SJSA1 (cell line): ENCODE data around the gene TSNAXIP1. TPM values are rescaled to one million over a fixed set of nuclear protein-coding genes. Genes with fewer than 3 reads are reported as not detected.
A peak's percentile ranks its signal among the peaks of the same experiment; 100 is the strongest.
"Not testable (repeated sequence)": the region's sequence is repeated elsewhere in the genome, so short reads cannot be mapped to it uniquely, and the experiment has no call there.

Experiments used
- DNase-seq, 2 experiments: peaks; one replicate each; pipeline ENCODE4 v3.0.0-alpha.2; 2015 to 2020; ENCODE audit warnings: low spot score in 2 of 2, low read depth in 1 of 2
- H3K27ac ChIP-seq: fragments of 250-450 bp; sonication (Bioruptor Pico); 2 replicates; pipeline ENCODE4 v1.5.1; 2020; ENCODE audit warnings: mild to moderate bottlenecking, moderate library complexity
- H3K27me3 ChIP-seq: fragments of 250-450 bp; sonication (Bioruptor Pico); replicated peaks from 2 replicates; pipeline ENCODE4 v1.5.1; 2020; ENCODE audit warnings: mild to moderate bottlenecking, moderate library complexity
- H3K36me3 ChIP-seq: fragments of 250-450 bp; sonication (Bioruptor Pico); 2 replicates; pipeline ENCODE4 v1.5.1; 2020; ENCODE audit warnings: mild to moderate bottlenecking
- H3K4me1 ChIP-seq: fragments of 250-450 bp; sonication (Bioruptor Pico); replicated peaks from 2 replicates; pipeline ENCODE4 v1.6.1; 2021; ENCODE audit warnings: mild to moderate bottlenecking
- H3K4me3 ChIP-seq: fragments of 250-450 bp; sonication (Bioruptor Pico); 2 replicates; pipeline ENCODE4 v1.5.1; 2020; ENCODE audit warnings: mild to moderate bottlenecking
- H3K9me3 ChIP-seq: fragments of 250-450 bp; sonication (Bioruptor Pico); replicated peaks from 2 replicates; pipeline ENCODE4 v1.5.1; 2020; ENCODE audit warnings: mild to moderate bottlenecking
- total RNA-seq: library from RNA; depleted of rRNA; stranded (reverse); fragments of >200 nt; shearing (Covaris generic); gene quantifications from 2 replicates; pipeline ENCODE4 v1.2.3, GENCODE V29; 2014

Gene TSNAXIP1
- total RNA-seq, 1 experiment from 2014 or later, result 1.00 TPM

DNA sequence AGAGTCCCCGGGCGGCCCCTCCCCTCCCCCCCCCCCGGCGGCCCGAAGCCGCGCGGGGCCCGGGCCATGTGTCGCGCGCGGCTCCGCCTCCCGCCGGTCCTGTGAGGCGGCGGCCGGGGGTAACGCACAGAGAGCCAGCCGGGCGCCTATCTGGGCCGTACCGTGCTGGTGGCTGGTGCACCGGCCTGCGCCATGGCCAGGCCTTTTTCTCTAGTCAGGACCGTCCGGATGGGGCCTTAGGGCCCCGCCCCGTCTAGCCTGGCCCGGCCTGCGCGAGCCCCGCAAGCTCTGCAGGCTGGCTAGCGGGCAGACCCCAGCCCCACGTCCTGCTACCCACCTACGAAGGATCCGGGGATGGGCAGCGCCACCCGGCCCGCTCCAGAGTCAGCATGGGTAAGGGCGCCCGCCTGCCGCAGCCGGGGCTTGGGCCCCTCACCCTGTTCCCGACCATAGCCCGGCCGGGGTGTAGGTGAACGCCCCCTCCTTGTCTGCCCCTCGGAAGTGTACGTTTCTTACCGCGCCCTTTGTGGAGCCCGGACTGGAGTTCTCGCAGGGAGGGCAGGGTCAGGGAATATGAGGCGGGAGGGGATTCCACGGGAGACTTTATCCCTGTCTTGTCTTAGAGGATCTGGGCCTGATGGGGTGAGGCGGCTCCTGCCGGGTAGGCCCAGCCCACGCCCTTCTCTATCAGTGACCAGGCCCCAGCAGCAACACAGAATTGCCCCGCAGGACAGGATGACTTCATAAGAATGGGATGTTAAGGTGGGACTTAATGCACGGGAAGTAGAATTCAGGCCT is 40.6 kb downstream of the TSNAXIP1 start, which contains the start of gene CENPT:
CENPT (minus strand) TSS at position 630 of the 798 bp plus-strand sequence. CDS start 13,834 bp downstream, outside the sequence.
- peak within 1 kb of the TSS; percentile 76 for H3K27ac ChIP-seq
- 0 out of 2 replicates have a peak, but pooled peaks cover 4% of the 10 kb centered on the region for H3K9me3 ChIP-seq
- peak within 1 kb of the TSS; percentile 93 for H3K4me3 ChIP-seq
- H3K4me1 ChIP-seq, result peaks cover 39% of the 10 kb centered on the region
- DNase-seq, result peak; percentile 64 to 73
- no peaks in the 10 kb centered on the region for H3K27me3 ChIP-seq
- H3K36me3 ChIP-seq, result peaks cover 48% of the 10 kb centered on the region

- peak overlapping the region; percentile 93 for H3K4me3 ChIP-seq
- H3K27me3 ChIP-seq, result no peaks in the 10 kb centered on the region
- H3K27ac ChIP-seq, result peak overlapping the region; percentile 76
- peaks cover 44% of the 10 kb centered on the region for H3K36me3 ChIP-seq
- no peak for DNase-seq
- peaks cover 30% of the 10 kb centered on the region for H3K4me1 ChIP-seq
- 0 out of 2 replicates have a peak, but pooled peaks cover 4% of the 10 kb centered on the region for H3K9me3 ChIP-seq
Observed at GRCh38 chr16:67848118-67848517, 41.4 kb downstream of the TSNAXIP1 start.

DNA sequence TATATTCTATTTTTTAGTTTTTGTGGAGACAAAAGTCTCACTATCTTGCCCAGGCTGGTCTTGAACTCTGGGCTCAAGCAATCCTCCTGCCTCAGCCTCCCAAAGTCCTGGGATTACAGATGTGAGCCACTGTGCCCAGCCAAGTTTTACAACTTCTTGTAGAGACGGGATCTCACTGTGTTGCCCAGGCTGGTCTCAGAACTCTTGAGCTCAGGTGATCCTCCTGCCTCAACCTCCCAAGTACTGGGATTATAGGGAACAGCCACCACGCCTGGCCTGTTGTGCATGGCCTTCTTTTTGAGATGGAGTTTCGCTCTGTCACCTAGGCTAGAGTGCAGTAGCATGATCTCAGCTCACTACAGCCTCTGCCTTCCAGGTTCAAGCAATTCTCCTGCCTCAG is 47.0 kb downstream of the TSNAXIP1 start:
- no peaks in the 10 kb centered on the region for H3K9me3 ChIP-seq
- H3K27ac ChIP-seq, result no peak overlapping the region
- H3K4me3 ChIP-seq, result no peak overlapping the region

GRCh38 chr16:67855789-67856188 is 49.1 kb downstream of the TSNAXIP1 start:
- H3K4me3 ChIP-seq, result no peak overlapping the region
- no peak for DNase-seq
- H3K27ac ChIP-seq, result no peak overlapping the region
- no peaks in the 10 kb centered on the region for H3K9me3 ChIP-seq
- peaks cover 34% of the 10 kb centered on the region for H3K36me3 ChIP-seq
- no peaks in the 10 kb centered on the region for H3K27me3 ChIP-seq
- H3K4me1 ChIP-seq, result peaks cover 20% of the 10 kb centered on the region

More for the DNA sequence above, 47.0 kb downstream of the TSNAXIP1 start:
- DNase-seq, result no peak
- Histone ChIP-seq H3K36me3 (peaks cover 33% of the 10 kb centered on the region), H3K27me3 (no peaks in the 10 kb centered on the region), H3K4me1 (peaks cover 15% of the 10 kb centered on the region)

- no peaks in the 10 kb centered on the region for H3K27me3 ChIP-seq
- no peak overlapping the region for H3K4me3 ChIP-seq
- peaks cover 26% of the 10 kb centered on the region for H3K4me1 ChIP-seq
- peaks cover 41% of the 10 kb centered on the region for H3K36me3 ChIP-seq
- H3K9me3 ChIP-seq, result no peaks in the 10 kb centered on the region
- peak overlapping the region; percentile 65 for H3K27ac ChIP-seq
- no peak for DNase-seq
Observed at GRCh38 chr16:67856927-67857546, 50.3 kb downstream of the TSNAXIP1 start.

DNA sequence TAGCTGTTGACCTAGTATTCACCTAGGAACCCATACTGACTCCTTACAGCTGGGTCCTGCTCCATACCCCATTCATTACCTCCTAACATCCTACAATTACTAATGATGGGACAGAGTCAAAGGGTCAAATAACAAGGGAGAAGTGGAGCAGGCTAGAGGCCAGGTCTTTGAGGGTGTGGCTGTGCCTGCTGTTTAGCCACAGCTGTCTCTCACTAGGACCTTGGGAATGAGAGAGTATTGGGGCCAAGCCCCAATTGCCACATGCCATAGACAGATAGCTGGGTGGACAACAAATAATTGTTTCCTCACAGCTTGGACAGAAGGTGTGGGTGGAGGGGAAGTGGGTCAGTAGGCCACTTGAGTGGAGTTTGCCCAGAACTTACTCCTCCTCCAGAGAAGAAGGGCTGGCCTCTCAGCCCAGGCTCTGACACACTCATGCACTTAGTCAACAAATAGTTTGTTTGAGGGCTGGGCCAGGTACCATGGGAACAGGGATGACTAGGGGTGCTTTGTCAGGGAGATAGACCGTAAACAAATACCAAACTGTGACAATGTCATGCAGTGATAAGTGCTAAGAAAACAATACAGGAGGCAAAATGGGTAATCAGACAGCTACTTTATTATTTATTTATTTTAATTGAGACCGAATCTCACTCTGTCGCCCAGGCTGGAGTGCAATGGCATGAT is 51.0 kb downstream of the TSNAXIP1 start:
- peak; percentile 86 to 91 for DNase-seq
- no peaks in the 10 kb centered on the region for H3K9me3 ChIP-seq
- H3K27me3 ChIP-seq, result no peaks in the 10 kb centered on the region
- peaks cover 44% of the 10 kb centered on the region for H3K36me3 ChIP-seq
- H3K4me3 ChIP-seq, result no peak overlapping the region
- peaks cover 26% of the 10 kb centered on the region for H3K4me1 ChIP-seq
- H3K27ac ChIP-seq, result peak overlapping the region; percentile 95

DNA sequence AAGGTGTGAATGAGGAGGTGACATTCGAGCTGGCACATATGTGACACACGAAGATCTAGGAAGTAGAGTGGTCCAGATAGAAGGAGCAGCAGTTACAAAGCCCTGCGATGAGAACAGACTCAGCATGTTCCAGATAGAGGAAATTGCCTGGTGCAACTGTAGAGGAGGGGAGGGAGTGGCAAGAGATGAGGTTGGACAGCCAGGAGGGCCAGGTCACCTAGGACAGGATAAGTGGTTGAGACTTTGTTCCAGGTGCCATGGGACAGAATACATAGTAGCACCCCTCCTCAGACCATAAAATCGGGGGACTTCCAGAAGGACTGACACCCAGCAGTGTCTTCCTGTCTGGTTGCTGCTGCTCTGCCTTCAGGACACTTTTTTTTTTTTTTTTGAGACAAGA is 51.8 kb downstream of the TSNAXIP1 start:
- Histone ChIP-seq H3K27me3 (no peaks in the 10 kb centered on the region), H3K4me3 (no peak overlapping the region), H3K4me1 (peaks cover 26% of the 10 kb centered on the region), H3K9me3 (no peaks in the 10 kb centered on the region), H3K27ac (peak overlapping the region; percentile 95), H3K36me3 (peaks cover 47% of the 10 kb centered on the region)
- no peak for DNase-seq

DNA sequence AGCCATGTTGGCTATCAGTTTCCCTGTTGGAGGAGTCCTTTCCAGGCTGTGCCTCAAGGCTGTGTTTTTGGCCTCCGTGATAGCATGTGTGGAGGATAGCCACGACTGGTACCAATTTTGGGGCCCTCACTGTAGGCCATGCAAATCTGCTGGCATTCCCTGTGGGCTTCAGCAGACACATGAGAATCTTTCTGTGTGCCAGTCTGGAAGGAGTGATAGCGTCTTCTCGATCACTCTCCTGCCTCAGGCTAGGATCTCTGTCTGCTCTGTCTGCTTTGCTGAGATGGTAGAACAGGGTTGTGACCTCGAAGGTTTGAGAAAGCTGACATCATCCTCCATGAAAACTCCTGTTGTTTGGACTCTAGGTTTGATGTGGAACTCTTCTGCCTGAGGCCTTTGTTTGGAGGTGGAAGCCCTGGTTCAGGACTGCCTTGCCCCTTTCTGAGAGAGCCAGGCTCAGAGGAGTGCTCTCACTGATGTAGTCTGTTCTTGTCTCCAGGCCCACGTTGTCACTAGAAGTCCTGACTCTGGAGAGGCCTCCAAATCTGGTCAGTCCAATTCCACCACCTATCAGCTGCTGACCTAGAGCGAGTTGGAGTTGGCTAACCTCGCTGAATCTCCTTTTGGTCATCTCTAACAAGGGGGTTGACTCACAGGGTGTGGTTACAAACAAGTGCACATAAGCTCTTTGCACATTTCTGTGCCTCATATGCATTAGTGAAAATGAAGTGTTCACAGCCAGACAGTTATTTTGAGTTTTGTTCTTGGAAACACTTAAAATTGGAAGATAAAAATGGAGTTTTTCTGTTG is 54.1 kb downstream of the TSNAXIP1 start:
- Histone ChIP-seq H3K36me3 (peaks cover 55% of the 10 kb centered on the region), H3K4me3 (no peak overlapping the region), H3K27ac (no peak overlapping the region), H3K9me3 (no peaks in the 10 kb centered on the region), H3K4me1 (peaks cover 26% of the 10 kb centered on the region), H3K27me3 (no peaks in the 10 kb centered on the region)
- DNase-seq, result no peak

GRCh38 chr16:67861877-67862276 is 55.2 kb downstream of the TSNAXIP1 start:
- no peak for DNase-seq
- Histone ChIP-seq H3K4me1 (peaks cover 25% of the 10 kb centered on the region), H3K27ac (no peak overlapping the region), H3K4me3 (no peak overlapping the region), H3K9me3 (no peaks in the 10 kb centered on the region), H3K36me3 (peaks cover 66% of the 10 kb centered on the region), H3K27me3 (no peaks in the 10 kb centered on the region)

DNA sequence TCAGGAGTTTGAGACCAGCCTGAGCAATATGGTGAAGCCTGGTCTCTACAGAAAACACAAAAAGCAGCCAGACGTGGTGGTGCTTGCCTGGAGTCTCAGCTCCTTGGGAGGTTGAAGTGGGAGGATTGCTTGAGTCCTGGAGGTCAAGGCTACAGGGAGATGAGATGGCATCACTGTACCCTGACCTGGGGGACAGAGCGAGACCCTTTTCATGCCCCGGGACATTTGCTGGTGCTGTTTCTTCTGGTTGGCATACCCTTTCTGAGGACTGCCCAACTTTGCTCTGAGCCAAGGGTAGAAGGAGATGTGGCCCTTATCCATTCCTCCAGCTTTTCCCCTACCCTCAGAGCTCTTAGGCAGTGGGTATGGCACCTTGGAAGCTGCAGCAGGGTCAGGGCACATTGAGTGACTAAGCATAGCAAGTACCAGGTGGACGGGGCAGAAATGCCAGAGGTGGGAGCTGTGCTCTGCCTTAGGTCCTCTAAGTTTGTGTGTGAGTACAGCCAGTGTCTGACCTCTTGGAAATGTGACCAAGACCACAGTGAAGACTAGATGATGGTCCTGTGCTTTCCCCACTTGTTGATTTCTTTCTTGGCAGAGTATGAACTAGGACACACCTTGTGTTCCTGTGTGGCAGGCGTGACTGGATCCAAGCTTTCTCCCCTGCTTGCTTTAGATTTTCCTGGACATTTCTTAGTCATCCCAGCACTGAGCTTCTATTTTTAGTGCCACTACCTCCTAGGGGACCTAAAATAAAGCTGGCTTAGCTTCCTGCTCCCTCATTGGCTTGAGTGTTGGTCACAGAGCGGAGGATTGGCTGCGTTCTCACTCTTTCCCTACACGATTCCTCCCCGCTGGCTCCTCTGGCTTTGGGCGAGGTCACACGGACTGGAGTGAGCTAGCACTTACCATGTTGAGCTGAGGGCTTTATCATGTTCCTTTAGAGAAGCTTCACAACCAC is 56.2 kb downstream of the TSNAXIP1 start:
- H3K27ac ChIP-seq, result no peak overlapping the region
- no peak overlapping the region for H3K4me3 ChIP-seq
- H3K36me3 ChIP-seq, result peaks cover 75% of the 10 kb centered on the region
- H3K9me3 ChIP-seq, result no peaks in the 10 kb centered on the region
- H3K27me3 ChIP-seq, result no peaks in the 10 kb centered on the region
- peaks cover 16% of the 10 kb centered on the region for H3K4me1 ChIP-seq
- DNase-seq, result no peak

GRCh38 chr16:67864044-67864443 is 57.4 kb downstream of the TSNAXIP1 start:
- H3K9me3 ChIP-seq, DNase-seq, H3K4me3 ChIP-seq, H3K27me3 ChIP-seq, H3K27ac ChIP-seq: not testable (repeated sequence)
- H3K4me1 ChIP-seq, result peaks cover 11% of the 10 kb centered on the region
- H3K36me3 ChIP-seq, result peaks cover 82% of the 10 kb centered on the region

DNA sequence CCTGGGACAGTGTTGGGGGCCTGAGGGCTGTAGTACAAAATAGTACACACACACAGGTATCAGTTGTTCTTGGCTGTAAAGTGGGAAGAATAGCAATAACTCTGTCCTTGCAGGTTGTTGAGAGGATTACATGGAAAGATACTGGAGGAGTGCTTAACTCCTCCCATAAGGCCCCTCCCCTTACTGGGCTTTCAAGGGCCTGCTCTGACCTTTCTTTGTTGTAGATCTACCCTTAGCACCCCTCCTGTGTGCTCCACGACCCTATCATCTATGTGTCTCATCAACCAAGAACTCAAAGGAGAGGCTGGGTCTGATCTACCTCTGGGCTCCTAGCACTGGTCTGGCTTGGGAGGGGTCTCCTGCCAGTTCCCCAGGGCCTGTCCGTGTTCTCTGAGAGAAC is 57.9 kb downstream of the TSNAXIP1 start:
- Histone ChIP-seq H3K36me3 (peaks cover 88% of the 10 kb centered on the region), H3K4me3 (no peak overlapping the region), H3K27ac (no peak overlapping the region), H3K27me3 (no peaks in the 10 kb centered on the region), H3K9me3 (no peaks in the 10 kb centered on the region), H3K4me1 (peaks cover 11% of the 10 kb centered on the region)
- no peak for DNase-seq
